ENCODE measurements around the gene TRIM51.
"Not testable (repeated sequence)": the region's sequence is repeated elsewhere in the genome, so short reads cannot be mapped to it uniquely, and the experiment has no call there.

DNA sequence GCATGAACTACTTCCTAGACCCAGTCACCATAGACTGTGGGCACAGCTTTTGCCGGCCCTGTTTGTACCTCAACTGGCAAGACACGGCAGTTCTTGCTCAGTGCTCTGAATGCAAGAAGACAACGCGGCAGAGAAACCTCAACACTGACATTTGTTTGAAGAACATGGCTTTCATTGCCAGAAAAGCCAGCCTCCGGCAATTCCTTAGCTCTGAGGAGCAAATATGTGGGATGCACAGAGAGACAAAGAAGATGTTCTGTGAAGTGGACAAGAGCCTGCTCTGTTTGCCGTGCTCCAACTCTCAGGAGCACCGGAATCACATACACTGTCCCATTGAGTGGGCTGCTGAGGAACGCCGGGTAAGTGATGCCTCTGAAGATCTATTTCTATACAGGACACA lies 2.4 kb downstream of the TRIM51 start:
- TF ChIP-seq, protein P1, sequence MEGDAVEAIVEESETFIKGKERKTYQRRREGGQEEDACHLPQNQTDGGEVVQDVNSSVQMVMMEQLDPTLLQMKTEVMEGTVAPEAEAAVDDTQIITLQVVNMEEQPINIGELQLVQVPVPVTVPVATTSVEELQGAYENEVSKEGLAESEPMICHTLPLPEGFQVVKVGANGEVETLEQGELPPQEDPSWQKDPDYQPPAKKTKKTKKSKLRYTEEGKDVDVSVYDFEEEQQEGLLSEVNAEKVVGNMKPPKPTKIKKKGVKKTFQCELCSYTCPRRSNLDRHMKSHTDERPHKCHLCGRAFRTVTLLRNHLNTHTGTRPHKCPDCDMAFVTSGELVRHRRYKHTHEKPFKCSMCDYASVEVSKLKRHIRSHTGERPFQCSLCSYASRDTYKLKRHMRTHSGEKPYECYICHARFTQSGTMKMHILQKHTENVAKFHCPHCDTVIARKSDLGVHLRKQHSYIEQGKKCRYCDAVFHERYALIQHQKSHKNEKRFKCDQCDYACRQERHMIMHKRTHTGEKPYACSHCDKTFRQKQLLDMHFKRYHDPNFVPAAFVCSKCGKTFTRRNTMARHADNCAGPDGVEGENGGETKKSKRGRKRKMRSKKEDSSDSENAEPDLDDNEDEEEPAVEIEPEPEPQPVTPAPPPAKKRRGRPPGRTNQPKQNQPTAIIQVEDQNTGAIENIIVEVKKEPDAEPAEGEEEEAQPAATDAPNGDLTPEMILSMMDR (conservative IDR thresholded peaks at IDR 0.05; ENCODE audit: low read depth, low read length) = not testable (repeated sequence)
- not testable (repeated sequence) for TF ChIP-seq EZH2 (IDR thresholded peaks at IDR 0.05; ENCODE audit: low read length, unreplicated experiment); EZH2phosphoT487 (IDR thresholded peaks at IDR 0.05; ENCODE audit: borderline replicate concordance, low read length)
